Neural cell (in vitro differentiated cells): Measurements from ENCODE around the gene WFDC5.

Experiments used
- MXI1 ChIP-seq: fragments of 450-650 bp; conservative IDR thresholded peaks from 2 replicates; pipeline ENCODE4 v1.6.1; 2014; ENCODE audit warnings: antibody characterized with exemption, mild to moderate bottlenecking; ENCODE audit not compliant: poor library complexity, severe bottlenecking
- REST ChIP-seq: IDR thresholded peaks from 2 replicates; pipeline ENCODE4 v1.6.1; 2012; ENCODE audit warnings: borderline replicate concordance
- TF ChIP-seq, protein P1 (sequence below): fragments of 450-650 bp; IDR thresholded peaks from 2 replicates; pipeline ENCODE4 v1.5.1; 2014; ENCODE audit warnings: antibody characterized with exemption, mild to moderate bottlenecking, moderate library complexity; ENCODE audit not compliant: poor library complexity, severe bottlenecking

- no peak for TF ChIP-seq REST
- TF ChIP-seq, protein P1, sequence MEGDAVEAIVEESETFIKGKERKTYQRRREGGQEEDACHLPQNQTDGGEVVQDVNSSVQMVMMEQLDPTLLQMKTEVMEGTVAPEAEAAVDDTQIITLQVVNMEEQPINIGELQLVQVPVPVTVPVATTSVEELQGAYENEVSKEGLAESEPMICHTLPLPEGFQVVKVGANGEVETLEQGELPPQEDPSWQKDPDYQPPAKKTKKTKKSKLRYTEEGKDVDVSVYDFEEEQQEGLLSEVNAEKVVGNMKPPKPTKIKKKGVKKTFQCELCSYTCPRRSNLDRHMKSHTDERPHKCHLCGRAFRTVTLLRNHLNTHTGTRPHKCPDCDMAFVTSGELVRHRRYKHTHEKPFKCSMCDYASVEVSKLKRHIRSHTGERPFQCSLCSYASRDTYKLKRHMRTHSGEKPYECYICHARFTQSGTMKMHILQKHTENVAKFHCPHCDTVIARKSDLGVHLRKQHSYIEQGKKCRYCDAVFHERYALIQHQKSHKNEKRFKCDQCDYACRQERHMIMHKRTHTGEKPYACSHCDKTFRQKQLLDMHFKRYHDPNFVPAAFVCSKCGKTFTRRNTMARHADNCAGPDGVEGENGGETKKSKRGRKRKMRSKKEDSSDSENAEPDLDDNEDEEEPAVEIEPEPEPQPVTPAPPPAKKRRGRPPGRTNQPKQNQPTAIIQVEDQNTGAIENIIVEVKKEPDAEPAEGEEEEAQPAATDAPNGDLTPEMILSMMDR: no peak
- TF ChIP-seq MXI1: no peak
Measured at GRCh38 chr20:45115829-45116228, 855 bp upstream of the WFDC5 start.
